HEK293 (cell line): ENCODE measurements around the gene GRK5.
A peak's percentile ranks its signal among the peaks of the same experiment; 100 is the strongest.

Source experiments
- CTCF ChIA-PET: fragments of 350-600 bp; formaldehyde crosslinking; extraction: SDS; loops from one replicate; lab custom pipeline; 2021; ENCODE audit warnings: antibody characterized with exemption; lab: Yijun Ruan, JAX
- POLR2A ChIA-PET: fragments of 300-600 bp; formaldehyde crosslinking; extraction: SDS; loops from one replicate; lab custom pipeline; 2020; ENCODE audit warnings: antibody characterized with exemption, inconsistent platforms; lab: Yijun Ruan, JAX
- H3K27ac ChIP-seq: fragments of 200-500 bp; sonication (Bioruptor generic); 2 replicates; pipeline ENCODE4 v1.5.1; 2014; ENCODE audit warnings: low read depth, low read length, control low read depth, inconsistent platforms; ENCODE audit errors: extremely low read depth
- H3K36me3 ChIP-seq, 2 experiments: fragments of 200-500 bp in 1 of 2; sonication (Bioruptor generic) in 1 of 2; 1 replicate in 1 of 2; 2 replicates in 1 of 2; pipeline ENCODE4 v1.5.1; 2014 to 2017; ENCODE audit warnings: inconsistent platforms in 2 of 2, low read length in 2 of 2; ENCODE audit not compliant: control insufficient read depth in 2 of 2, insufficient read depth in 1 of 2
- H3K4me1 ChIP-seq: fragments of 200-500 bp; sonication (Bioruptor generic); 2 replicates; pipeline ENCODE4 v1.5.1; 2014; ENCODE audit warnings: mild to moderate bottlenecking, low read length, inconsistent platforms; ENCODE audit not compliant: control insufficient read depth, insufficient read depth
- H3K4me3 ChIP-seq: 2 replicates; pipeline ENCODE4 v1.5.1; 2011; ENCODE audit warnings: low read depth, mild to moderate bottlenecking, control low read depth, low read length, moderate library complexity
- H3K9me3 ChIP-seq: fragments of 200-500 bp; sonication (Bioruptor generic); 2 replicates; pipeline ENCODE4 v1.5.1; 2014; ENCODE audit warnings: low read depth, low read length, inconsistent platforms; ENCODE audit not compliant: control insufficient read depth, insufficient read depth
- CTCF ChIP-seq: fragments of 450-650 bp; formaldehyde crosslinking; IDR thresholded peaks from 2 replicates; pipeline ENCODE4 v1.5.1; 2016; ENCODE audit warnings: missing biosample characterization, missing genetic modification characterization
- KLF17 ChIP-seq: fragments of 450-650 bp; formaldehyde crosslinking; IDR thresholded peaks from 2 replicates; pipeline ENCODE4 v1.5.1; 2016; ENCODE audit warnings: missing biosample characterization, missing genetic modification characterization
- ZBTB17 ChIP-seq: fragments of 450-650 bp; formaldehyde crosslinking; IDR thresholded peaks from 2 replicates; pipeline ENCODE4 v1.5.1; 2016; ENCODE audit warnings: missing biosample characterization, missing genetic modification characterization
- ZBTB21 ChIP-seq: fragments of 450-650 bp; formaldehyde crosslinking; IDR thresholded peaks from 2 replicates; pipeline ENCODE4 v1.5.1; 2017; ENCODE audit warnings: missing biosample characterization, missing genetic modification characterization
- ZBTB44 ChIP-seq: fragments of 450-650 bp; IDR thresholded peaks from 2 replicates; pipeline ENCODE4 v1.5.1; 2018; ENCODE audit warnings: missing biosample characterization, mild to moderate bottlenecking, missing genetic modification characterization
- ZBTB6 ChIP-seq: fragments of 450-650 bp; formaldehyde crosslinking; IDR thresholded peaks from 2 replicates; pipeline ENCODE4 v1.5.1; 2017; ENCODE audit warnings: missing biosample characterization, missing genetic modification characterization
- ZBTB8A ChIP-seq: fragments of 450-650 bp; formaldehyde crosslinking; IDR thresholded peaks from 2 replicates; pipeline ENCODE4 v1.5.1; 2016; ENCODE audit warnings: missing biosample characterization, missing genetic modification characterization
- ZFHX2 ChIP-seq: fragments of 450-650 bp; formaldehyde crosslinking; conservative IDR thresholded peaks from 2 replicates; pipeline ENCODE4 v1.5.1; 2016; ENCODE audit warnings: missing biosample characterization, missing genetic modification characterization
- ZNF132 ChIP-seq: fragments of 450-650 bp; formaldehyde crosslinking; IDR thresholded peaks from 2 replicates; pipeline ENCODE4 v1.5.1; 2017; ENCODE audit warnings: missing biosample characterization, missing genetic modification characterization, borderline replicate concordance
- ZNF19 ChIP-seq: fragments of 450-650 bp; formaldehyde crosslinking; IDR thresholded peaks from 2 replicates; pipeline ENCODE4; 2016; ENCODE audit warnings: missing biosample characterization, missing genetic modification characterization, low read depth
- ZNF266 ChIP-seq: fragments of 450-650 bp; formaldehyde crosslinking; IDR thresholded peaks from 2 replicates; pipeline ENCODE4 v1.5.1; 2016; ENCODE audit warnings: missing biosample characterization, missing genetic modification characterization, low read depth
- ZNF341 ChIP-seq: fragments of 450-650 bp; formaldehyde crosslinking; IDR thresholded peaks from 2 replicates; pipeline ENCODE4; 2016; ENCODE audit warnings: low read depth, missing biosample characterization, missing genetic modification characterization
- ZNF529 ChIP-seq: fragments of 450-650 bp; formaldehyde crosslinking; IDR thresholded peaks from 2 replicates; pipeline ENCODE4 v1.5.1; 2017; ENCODE audit warnings: missing genetic modification characterization, missing biosample characterization; ENCODE audit not compliant: insufficient replicate concordance
- ZNF664 ChIP-seq: fragments of 450-650 bp; formaldehyde crosslinking; IDR thresholded peaks from 2 replicates; pipeline ENCODE4 v1.5.1; 2016; ENCODE audit warnings: missing biosample characterization, missing genetic modification characterization
- ZNF768 ChIP-seq: fragments of 450-650 bp; formaldehyde crosslinking; IDR thresholded peaks from 2 replicates; pipeline ENCODE4 v1.5.1; 2018; ENCODE audit warnings: missing biosample characterization, mild to moderate bottlenecking, missing genetic modification characterization
- ZSCAN23 ChIP-seq: fragments of 450-650 bp; formaldehyde crosslinking; IDR thresholded peaks from 2 replicates; pipeline ENCODE4 v1.5.1; 2016; ENCODE audit warnings: missing biosample characterization, missing genetic modification characterization
- ZSCAN30 ChIP-seq: fragments of 450-650 bp; IDR thresholded peaks from 2 replicates; pipeline ENCODE4 v1.5.1; 2018; ENCODE audit warnings: missing biosample characterization, mild to moderate bottlenecking, missing genetic modification characterization, moderate library complexity
- ZXDB ChIP-seq: fragments of 450-650 bp; formaldehyde crosslinking; IDR thresholded peaks from 2 replicates; pipeline ENCODE4 v1.5.1; 2016; ENCODE audit warnings: missing biosample characterization, missing genetic modification characterization

Gene GRK5

GRCh38 chr10:119470920-119471702 lies 263.7 kb downstream of the GRK5 start:
- H3K36me3 ChIP-seq, result no peaks in the 10 kb centered on the region
- H3K4me1 ChIP-seq, result no peaks in the 10 kb centered on the region
- POLR2A ChIA-PET, result no interaction called here
- H3K4me3 ChIP-seq, result no peak overlapping the region
- CTCF ChIA-PET, result no interaction called here
- TF ChIP-seq ZNF664 (tag by site-specific recombination) (peak; percentile 58; the same call in 1 of the 2 replicates), ZNF529 (tag by site-specific recombination) (peak; percentile 93), ZNF341 (tag by site-specific recombination) (no peak)
- TF ChIP-seq, all 188 proteins: peak for 2
- Histone ChIP-seq H3K27ac (no peak overlapping the region), H3K9me3 (no peaks in the 10 kb centered on the region)

GRCh38 chr10:119473771-119474170 lies 266.4 kb downstream of the GRK5 start:
- no peaks in the 10 kb centered on the region for H3K4me1 ChIP-seq
- CTCF ChIA-PET, result no interaction called here
- H3K36me3 ChIP-seq, result no peaks in the 10 kb centered on the region
- TF ChIP-seq ZXDB (tag by site-specific recombination) (no peak), KLF17 (no peak), ZFHX2 (tag by site-specific recombination) (no peak), ZBTB8A (tag by site-specific recombination) (no peak), ZBTB21 (tag by site-specific recombination) (no peak), ZBTB6 (tag by site-specific recombination) (no peak)
- POLR2A ChIA-PET, result no interaction called here
- H3K9me3 ChIP-seq, result no peaks in the 10 kb centered on the region
- no peak overlapping the region for H3K4me3 ChIP-seq
- no peak overlapping the region for H3K27ac ChIP-seq

- Histone ChIP-seq H3K4me1 (no peaks in the 10 kb centered on the region), H3K4me3 (no peak overlapping the region), H3K27ac (no peak overlapping the region), H3K9me3 (no peaks in the 10 kb centered on the region), H3K36me3 (no peaks in the 10 kb centered on the region)
- TF ChIP-seq ZBTB44 (tag by site-specific recombination) (no peak), ZNF19 (tag by site-specific recombination) (no peak), ZSCAN30 (tag by site-specific recombination) (no peak), ZNF266 (no peak), ZBTB8A (tag by site-specific recombination) (no peak), ZSCAN23 (no peak), ZNF768 (tag by site-specific recombination) (no peak), ZBTB17 (tag by site-specific recombination) (no peak), CTCF (tag by site-specific recombination) (no peak), ZNF132 (tag by site-specific recombination) (no peak)
- POLR2A ChIA-PET, result no interaction called here
- CTCF ChIA-PET, result interaction anchor here (0.5 kb wide), 1 partner anchor 29 kb away, joined by 3 read pairs; no protein-coding TSS in a partner anchor
Observed at GRCh38 chr10:119474606-119475005, 267.2 kb downstream of the GRK5 start.
